ENCODE results near the gene TRHDE. TPM values are rescaled to one million over a fixed set of nuclear protein-coding genes. Genes with fewer than 3 reads are reported as not detected.

Gene TRHDE
- total and polyA plus RNA-seq, 9 of the 15 experiments (the other 6 are each of a cell fraction or from before 2014, with no cell fraction given) = 0.03 to 0.29 (median 0.09) TPM

DNA sequence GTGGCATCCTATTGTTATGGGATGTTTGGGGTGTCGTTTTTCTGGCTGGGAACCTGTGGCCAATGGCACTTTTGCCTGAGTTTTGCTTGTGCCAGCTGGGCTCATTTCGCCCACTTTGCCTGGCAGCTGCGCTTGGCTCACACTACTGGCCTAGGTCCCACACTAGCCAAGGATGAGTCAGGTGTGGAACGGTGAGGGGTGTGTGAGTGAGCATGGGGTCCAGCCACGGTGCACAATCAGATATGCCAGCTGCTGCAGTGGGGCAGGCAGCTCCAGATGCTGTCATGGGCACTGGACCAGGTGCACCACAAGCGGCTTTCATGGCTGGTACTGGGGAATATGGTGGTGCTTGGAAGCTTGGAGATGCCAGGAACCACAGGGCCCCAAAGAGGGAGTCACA is 21.5 kb downstream of the TRHDE start:
- Histone ChIP-seq H3K27me3 (ENCODE audit: control insufficient read depth in 2 of 2, insufficient read depth in 2 of 2, low read length in 2 of 2) (no peaks in the 10 kb centered on the region), H3K27ac (ENCODE audit: extremely low read depth, low read depth, low read length) (no peak overlapping the region), H3K79me2 (ENCODE audit: control insufficient read depth, insufficient read depth, low read length) (no peaks in the 10 kb centered on the region), H3K9me1 (ENCODE audit: control insufficient read depth, insufficient read depth, low read length) (no peaks in the 10 kb centered on the region), H3K9me3 (replicated peaks; ENCODE audit: control insufficient read depth, insufficient read depth, low read depth, low read length) (no peaks in the 10 kb centered on the region), H3K36me3 (ENCODE audit: control insufficient read depth, insufficient read depth, low read length) (no peaks in the 10 kb centered on the region), H3K4me2 (ENCODE audit: insufficient read depth, low read length) (no peak overlapping the region), H3K9ac (ENCODE audit: insufficient read depth in 1 of 2, low read depth in 2 of 2, low read length in 2 of 2) (no peak overlapping the region), H2AFZ (ENCODE audit: low read depth, low read length) (no peak overlapping the region), H3K4me1 (replicated peaks in 1 of 2; ENCODE audit: control insufficient read depth in 2 of 2, insufficient read depth in 2 of 2, low read length in 2 of 2) (no peaks in the 10 kb centered on the region), H3K4me3 (no peak overlapping the region), H4K20me1 (replicated peaks; ENCODE audit: control insufficient read depth, insufficient read depth, low read length) (no peaks in the 10 kb centered on the region)
- TF ChIP-seq MYC (IDR thresholded peaks at IDR 0.05; ENCODE audit: low read depth, low read length) (no peak), MYC (CRISPR knock-in tag; IDR thresholded peaks at IDR 0.05; ENCODE audit: borderline replicate concordance, low read depth) (no peak)
- ATAC-seq (no peak), DNase-seq (ENCODE audit: extremely low read depth in 1 of 4, low spot score in 3 of 4) (no peak), FAIRE-seq (no peak)
- CTCF ChIA-PET (ENCODE audit: low intra/inter-chr PET ratio) = no interaction called here
- WGBS (ENCODE audit: insufficient coverage, low coverage, missing lambda C conversion rate) = 6% methylated on average over 4 of the region's 6 CpGs
- in situ Hi-C loops (cut with MboI) (no loop called here), intact Hi-C loops (cut with micrococcal nuclease) (no loop called here)
- BruUV-seq (replicated peaks) = no TSS peak
- POLR2A ChIA-PET = no interaction called here

DNA sequence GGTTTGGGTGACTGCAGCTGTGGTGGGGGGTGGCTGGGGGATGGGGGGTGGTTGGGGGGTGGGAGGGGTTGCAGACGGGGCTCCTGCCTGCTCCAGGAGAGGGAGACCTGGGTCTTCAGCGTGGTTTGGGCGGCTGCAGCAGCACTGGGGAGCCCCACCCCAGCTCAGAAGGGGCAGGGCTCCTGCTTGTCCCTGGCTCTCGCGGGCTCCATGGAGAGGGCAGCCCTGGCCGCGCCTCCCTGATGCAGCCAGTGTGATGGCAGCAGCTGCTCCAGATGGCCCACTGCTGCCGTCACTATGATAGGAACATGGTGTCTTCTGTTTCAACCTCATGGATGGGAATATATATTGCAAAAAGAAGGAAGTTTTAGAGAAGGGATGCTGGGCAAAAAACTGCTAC is 22.9 kb downstream of the TRHDE start:
- no peaks in the 10 kb centered on the region for H4K20me1 ChIP-seq (replicated peaks; ENCODE audit: control insufficient read depth, insufficient read depth, low read length)
- intact Hi-C loops (cut with micrococcal nuclease) (no loop called here), in situ Hi-C loops (cut with MboI) (no loop called here)
- ChIA-PET POLR2A (no interaction called here), CTCF (ENCODE audit: low intra/inter-chr PET ratio) (no interaction called here)
- no peak overlapping the region for H3K27ac ChIP-seq (ENCODE audit: extremely low read depth, low read depth, low read length)
- no peak for TF ChIP-seq NR2C1 (IDR thresholded peaks at IDR 0.05)
- TF ChIP-seq NR2C1 (tag; IDR thresholded peaks at IDR 0.05) = no peak
- no peak for TF ChIP-seq ZNF354B (CRISPR knock-in tag; IDR thresholded peaks at IDR 0.05)
- TF ChIP-seq, protein P1, sequence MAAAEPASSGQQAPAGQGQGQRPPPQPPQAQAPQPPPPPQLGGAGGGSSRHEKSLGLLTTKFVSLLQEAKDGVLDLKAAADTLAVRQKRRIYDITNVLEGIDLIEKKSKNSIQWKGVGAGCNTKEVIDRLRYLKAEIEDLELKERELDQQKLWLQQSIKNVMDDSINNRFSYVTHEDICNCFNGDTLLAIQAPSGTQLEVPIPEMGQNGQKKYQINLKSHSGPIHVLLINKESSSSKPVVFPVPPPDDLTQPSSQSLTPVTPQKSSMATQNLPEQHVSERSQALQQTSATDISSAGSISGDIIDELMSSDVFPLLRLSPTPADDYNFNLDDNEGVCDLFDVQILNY (CRISPR knock-in tag; IDR thresholded peaks at IDR 0.05) = no peak
- no peak for TF ChIP-seq MIER1 (IDR thresholded peaks at IDR 0.05; ENCODE audit: low read depth)
- no peak for TF ChIP-seq ZNF146 (CRISPR knock-in tag; IDR thresholded peaks at IDR 0.05; ENCODE audit: unreplicated experiment)
- H3K9me1 ChIP-seq (ENCODE audit: control insufficient read depth, insufficient read depth, low read length) = no peaks in the 10 kb centered on the region
- H3K4me1 ChIP-seq (replicated peaks in 1 of 2; ENCODE audit: control insufficient read depth in 2 of 2, insufficient read depth in 2 of 2, low read length in 2 of 2) = no peaks in the 10 kb centered on the region
- no peak overlapping the region for H2AFZ ChIP-seq (ENCODE audit: low read depth, low read length)
- no peak overlapping the region for H3K4me2 ChIP-seq (ENCODE audit: insufficient read depth, low read length)
- H3K79me2 ChIP-seq (ENCODE audit: control insufficient read depth, insufficient read depth, low read length) = no peaks in the 10 kb centered on the region
- WGBS (ENCODE audit: insufficient coverage, low coverage, missing lambda C conversion rate) = 0% methylated on average over 7 of the region's 8 CpGs
- ATAC-seq (no peak), FAIRE-seq (no peak), DNase-seq (ENCODE audit: extremely low read depth in 1 of 4, low spot score in 3 of 4) (no peak)
- BruUV-seq (replicated peaks) = no TSS peak
- H3K27me3 ChIP-seq (ENCODE audit: control insufficient read depth in 2 of 2, insufficient read depth in 2 of 2, low read length in 2 of 2) = no peaks in the 10 kb centered on the region
- H3K9me3 ChIP-seq (replicated peaks; ENCODE audit: control insufficient read depth, insufficient read depth, low read depth, low read length) = no peaks in the 10 kb centered on the region
- H3K4me3 ChIP-seq = no peak overlapping the region
- no peaks in the 10 kb centered on the region for H3K36me3 ChIP-seq (ENCODE audit: control insufficient read depth, insufficient read depth, low read length)
- H3K9ac ChIP-seq (ENCODE audit: insufficient read depth in 1 of 2, low read depth in 2 of 2, low read length in 2 of 2) = no peak overlapping the region
